Measurements from ENCODE around the gene HILPDA. TPM values are rescaled to one million over a fixed set of nuclear protein-coding genes. Genes with fewer than 3 reads are reported as not detected.
"Not testable (repeated sequence)": the region's sequence is repeated elsewhere in the genome, so short reads cannot be mapped to it uniquely, and the experiment has no call there.

Gene HILPDA
- total and polyA plus RNA-seq, 8 donors: 2.0 to 7.4 (median 4.9) TPM

GRCh38 chr7:128459394-128459878 is 3.8 kb downstream of the HILPDA start:
- H3K27ac ChIP-seq: no peak overlapping the region
- no peaks in the 10 kb centered on the region for H3K9me3 ChIP-seq
- peak; percentile 47 to 75 (median 72) for TF ChIP-seq CTCF (IDR thresholded peaks at IDR 0.05)
- no peak for FAIRE-seq
- 27 to 32% methylated on average over 5 of the region's 5 CpGs for WGBS, 2 donors
- no peak overlapping the region for H3K4me3 ChIP-seq
- peaks cover 16 to 24% (median 17%) of the 10 kb centered on the region in 3 donors for H3K4me1 ChIP-seq
- no peaks in the 10 kb centered on the region for H3K36me3 ChIP-seq
- peak in 4 of 6 donors; percentile 48 to 75 (median 52) for DNase-seq
- intact Hi-C loops (cut with DNase I): loop anchor here in 1 of 3 donors (5.0 kb wide), 1 partner anchor 37 kb away; no protein-coding TSS in a partner anchor
- no peaks in the 10 kb centered on the region for H3K27me3 ChIP-seq
- peak in 3 of 4 donors; percentile 46 to 60 (median 53) for ATAC-seq

GRCh38 chr7:128462460-128462859 is 6.8 kb downstream of the HILPDA start:
- Histone ChIP-seq H3K9me3 (no peaks in the 10 kb centered on the region), H3K4me1 (peaks cover 0 to 7% (median 0%) of the 10 kb centered on the region in 3 donors), H3K4me3 (no peak overlapping the region), H3K27ac (no peak overlapping the region), H3K36me3 (no peaks in the 10 kb centered on the region), H3K27me3 (no peaks in the 10 kb centered on the region)
- WGBS, 2 donors: 87 to 88% methylated on average over 5 of the region's 5 CpGs
- no peak for FAIRE-seq
- no peak for DNase-seq
- intact Hi-C loops (cut with DNase I): no loop called here
- ATAC-seq: no peak
- TF ChIP-seq CTCF (IDR thresholded peaks at IDR 0.05): no peak

- ATAC-seq; H3K27me3 ChIP-seq; FAIRE-seq; H3K9me3 ChIP-seq; H3K4me3 ChIP-seq; intact Hi-C loops (cut with DNase I); H3K4me1 ChIP-seq; H3K36me3 ChIP-seq; H3K27ac ChIP-seq: not testable (repeated sequence)
- peak in 1 of 6 donors; percentile 22 for DNase-seq
- WGBS, 2 donors: 93 to 94% methylated on average over 30 of the region's 30 CpGs
Measured at GRCh38 chr7:128463345-128463744, 7.7 kb downstream of the HILPDA start.

- H3K27ac ChIP-seq; FAIRE-seq; H3K4me1 ChIP-seq; H3K4me3 ChIP-seq; intact Hi-C loops (cut with DNase I); H3K9me3 ChIP-seq; H3K36me3 ChIP-seq; H3K27me3 ChIP-seq; DNase-seq; ATAC-seq: not testable (repeated sequence)
- 74 to 76% methylated on average over 7 of the region's 8 CpGs for WGBS, 2 donors
Measured at GRCh38 chr7:128463933-128464332, 8.3 kb downstream of the HILPDA start.

GRCh38 chr7:128466871-128467270 is 11.2 kb downstream of the HILPDA start:
- H3K4me1 ChIP-seq; H3K27me3 ChIP-seq; intact Hi-C loops (cut with DNase I); DNase-seq; ATAC-seq; H3K27ac ChIP-seq; FAIRE-seq; H3K9me3 ChIP-seq; H3K36me3 ChIP-seq; H3K4me3 ChIP-seq: not testable (repeated sequence)

- DNase-seq (peak; percentile 89 to 96 (median 90)), ATAC-seq (peak; percentile 97 to 99 (median 98))
- H3K27me3 ChIP-seq, H3K36me3 ChIP-seq, H3K9me3 ChIP-seq, FAIRE-seq: not testable (repeated sequence)
- WGBS, 2 donors: 0% methylated on average over 61 to 62 of the region's 62 CpGs
- Histone ChIP-seq H3K4me3 (peak within 1 kb of the TSS; percentile 59 to 82 (median 68)), H3K27ac (peak within 1 kb of the TSS; percentile 55 to 81 (median 66)), H3K4me1 (peaks cover 4 to 13% (median 4%) of the 10 kb centered on the region in 3 donors)
- intact Hi-C loops (cut with DNase I): loop anchor here in 1 of 3 donors (5.0 kb wide), 1 partner anchor 401 kb away; no protein-coding TSS in a partner anchor
- TF ChIP-seq CTCF (IDR thresholded peaks at IDR 0.05): peak in 3 of 4 donors; percentile 16 to 31 (median 17)
Measured at GRCh38 chr7:128476402-128477335, 21.0 kb downstream of the HILPDA start, which contains the start of gene METTL2B. METTL2B (plus strand) TSS chr7:128476748; CDS start chr7:128476766, 18 bp downstream.

GRCh38 chr7:128477336-128477690 is 21.6 kb downstream of the HILPDA start:
- 0 to 1% methylated on average over 4 of the region's 4 CpGs for WGBS, 2 donors

GRCh38 chr7:128479082-128479481 is 23.4 kb downstream of the HILPDA start:
- not testable (repeated sequence) for FAIRE-seq, ATAC-seq
- intact Hi-C loops (cut with DNase I): loop anchor here in 1 of 3 donors (5.0 kb wide), 1 partner anchor 398 kb away; no protein-coding TSS in a partner anchor

More at GRCh38 chr7:128477336-128477690, 21.6 kb downstream of the HILPDA start:
- H3K9me3 ChIP-seq, H3K36me3 ChIP-seq, DNase-seq, FAIRE-seq, H3K27me3 ChIP-seq, ATAC-seq: not testable (repeated sequence)
- Histone ChIP-seq H3K4me1 (peaks cover 4 to 13% (median 4%) of the 10 kb centered on the region in 3 donors), H3K4me3 (peak overlapping the region; percentile 59 to 82 (median 68)), H3K27ac (peak overlapping the region; percentile 55 to 81 (median 66))
- intact Hi-C loops (cut with DNase I): loop anchor here in 1 of 3 donors (5.0 kb wide), 1 partner anchor 400 kb away; no protein-coding TSS in a partner anchor

GRCh38 chr7:128488134-128488533 is 32.5 kb downstream of the HILPDA start:
- H3K4me1 ChIP-seq; DNase-seq; ATAC-seq; H3K4me3 ChIP-seq; FAIRE-seq; intact Hi-C loops (cut with DNase I); H3K27me3 ChIP-seq; H3K27ac ChIP-seq; H3K9me3 ChIP-seq; H3K36me3 ChIP-seq: not testable (repeated sequence)
- 84 to 90% methylated on average over 6 of the region's 6 CpGs for whole genome bisulfite sequencing, 2 donors

More at GRCh38 chr7:128479082-128479481, 23.4 kb downstream of the HILPDA start:
- not testable (repeated sequence) for DNase-seq, H3K9me3 ChIP-seq, H3K27ac ChIP-seq, H3K36me3 ChIP-seq, H3K27me3 ChIP-seq, H3K4me3 ChIP-seq
- peaks cover 4 to 13% (median 4%) of the 10 kb centered on the region in 3 donors for H3K4me1 ChIP-seq
- WGBS, 2 donors: 77 to 81% methylated on average over 3 to 4 of the region's 4 CpGs

All from pancreas (tissue), 10 donors.